B cell (primary cell): ENCODE measurements around the gene NR1H3.

Experiments
- EZH2 ChIP-seq: IDR thresholded peaks from 2 replicates; pipeline ENCODE4 v1.6.1; 2012; ENCODE audit warnings: borderline replicate concordance, low read depth, mild to moderate bottlenecking, moderate library complexity, low read length; ENCODE audit not compliant: insufficient read depth, poor library complexity, severe bottlenecking
- TF ChIP-seq, protein P1 (sequence below): fragments of 200-600 bp; IDR thresholded peaks from one replicate; pipeline ENCODE4 v1.8.0; 2022; ENCODE audit warnings: antibody characterized with exemption, mild to moderate bottlenecking

DNA sequence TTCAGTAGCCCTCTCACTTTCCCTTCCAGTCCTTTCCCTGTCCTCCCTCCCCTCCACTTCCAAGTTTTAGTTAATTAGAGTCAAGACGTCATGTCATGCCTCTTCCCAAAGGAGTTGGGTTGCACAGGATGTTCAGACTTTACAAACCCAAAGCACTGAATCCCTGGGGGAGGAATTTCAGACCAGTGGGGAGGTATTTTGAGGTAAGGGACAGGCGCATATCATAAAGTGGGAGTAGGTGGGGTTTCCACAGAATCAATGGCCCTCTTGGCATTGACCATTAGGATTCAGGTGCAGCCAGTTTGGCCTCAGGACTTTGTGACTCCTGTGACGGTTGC lies 8.4 kb upstream of the NR1H3 start:
- TF ChIP-seq, protein P1, sequence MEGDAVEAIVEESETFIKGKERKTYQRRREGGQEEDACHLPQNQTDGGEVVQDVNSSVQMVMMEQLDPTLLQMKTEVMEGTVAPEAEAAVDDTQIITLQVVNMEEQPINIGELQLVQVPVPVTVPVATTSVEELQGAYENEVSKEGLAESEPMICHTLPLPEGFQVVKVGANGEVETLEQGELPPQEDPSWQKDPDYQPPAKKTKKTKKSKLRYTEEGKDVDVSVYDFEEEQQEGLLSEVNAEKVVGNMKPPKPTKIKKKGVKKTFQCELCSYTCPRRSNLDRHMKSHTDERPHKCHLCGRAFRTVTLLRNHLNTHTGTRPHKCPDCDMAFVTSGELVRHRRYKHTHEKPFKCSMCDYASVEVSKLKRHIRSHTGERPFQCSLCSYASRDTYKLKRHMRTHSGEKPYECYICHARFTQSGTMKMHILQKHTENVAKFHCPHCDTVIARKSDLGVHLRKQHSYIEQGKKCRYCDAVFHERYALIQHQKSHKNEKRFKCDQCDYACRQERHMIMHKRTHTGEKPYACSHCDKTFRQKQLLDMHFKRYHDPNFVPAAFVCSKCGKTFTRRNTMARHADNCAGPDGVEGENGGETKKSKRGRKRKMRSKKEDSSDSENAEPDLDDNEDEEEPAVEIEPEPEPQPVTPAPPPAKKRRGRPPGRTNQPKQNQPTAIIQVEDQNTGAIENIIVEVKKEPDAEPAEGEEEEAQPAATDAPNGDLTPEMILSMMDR, result no peak
- TF ChIP-seq EZH2, result no peak
